HG02588 (cell line): ENCODE results near the gene LANCL3.
"Not testable (repeated sequence)": the region's sequence is repeated elsewhere in the genome, so short reads cannot be mapped to it uniquely, and the experiment has no call there.

Experiments used
- ATAC-seq: cut with Tn5 transposase; IDR thresholded peaks from one replicate; pipeline ENCODE4 v1.9.1; 2021; ENCODE audit warnings: mild to moderate bottlenecking, moderate library complexity; ENCODE audit not compliant: unreplicated experiment

Gene LANCL3

DNA sequence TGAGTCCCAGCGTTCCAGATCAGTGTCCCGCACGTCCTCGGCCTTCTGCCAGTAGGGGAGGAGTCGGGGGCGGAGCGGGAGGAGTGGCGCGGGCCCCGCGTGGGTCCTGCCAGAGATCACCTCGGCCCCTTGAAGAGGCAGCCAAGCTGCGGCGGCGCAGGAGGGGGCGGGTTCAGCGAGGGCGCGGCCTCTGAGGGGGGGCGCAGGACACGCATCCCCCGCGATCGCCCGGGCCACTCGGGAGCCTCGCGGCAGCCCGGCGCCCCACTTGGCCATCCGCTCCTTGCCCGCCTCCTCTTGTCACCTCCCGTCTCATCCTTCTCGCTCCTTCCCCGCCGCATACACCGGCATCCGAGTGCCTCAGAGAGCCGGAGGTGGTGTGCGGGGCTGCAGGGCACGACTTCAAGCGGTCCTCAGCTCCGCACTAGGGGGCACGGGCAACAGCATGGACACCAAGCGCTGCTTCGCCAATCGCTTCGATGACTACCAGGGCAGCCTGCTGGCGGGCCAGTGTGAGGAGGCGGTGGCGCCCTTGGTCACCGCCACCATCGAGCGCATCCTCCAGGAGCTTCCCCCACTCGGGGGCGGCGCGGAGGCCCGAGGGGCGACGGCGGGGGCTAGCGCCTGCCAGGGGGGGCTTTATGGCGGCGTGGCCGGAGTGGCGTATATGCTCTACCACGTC lies at the start of gene LANCL3:
Gene LANCL3, plus strand, starts transcription at position 236 of the 682 bp plus-strand sequence. Its CDS starts 210 bp downstream, at position 446.
- ATAC-seq: not testable (repeated sequence)

- not testable (repeated sequence) for ATAC-seq
Observed at GRCh38 chrX:37523673-37524072, 47.8 kb upstream of the LANCL3 start.

GRCh38 chrX:37541991-37542390 lies 29.5 kb upstream of the LANCL3 start:
- no peak for ATAC-seq

DNA sequence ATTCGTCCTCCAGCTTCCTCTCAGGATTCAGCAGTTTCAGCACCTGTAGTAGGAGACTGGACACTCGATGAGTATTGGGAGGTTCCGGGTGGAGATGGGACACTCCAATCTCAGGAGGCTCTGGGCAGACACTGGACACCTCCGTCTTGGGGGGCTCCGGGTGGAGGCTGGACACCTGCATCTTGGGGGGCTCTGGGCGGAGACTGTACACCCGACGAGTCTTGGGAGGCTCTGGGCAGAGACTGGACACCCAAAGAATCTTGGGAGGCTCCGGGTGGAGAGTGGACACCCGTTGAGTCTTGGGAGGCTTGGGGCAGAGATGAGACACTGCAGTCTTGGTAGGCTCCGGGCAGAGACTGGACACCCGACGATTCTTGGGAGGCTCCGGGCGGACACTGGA lies 28.7 kb upstream of the LANCL3 start:
- no peak for ATAC-seq

- no peak for ATAC-seq
Observed at GRCh38 chrX:37543324-37543723, 28.1 kb upstream of the LANCL3 start.

DNA sequence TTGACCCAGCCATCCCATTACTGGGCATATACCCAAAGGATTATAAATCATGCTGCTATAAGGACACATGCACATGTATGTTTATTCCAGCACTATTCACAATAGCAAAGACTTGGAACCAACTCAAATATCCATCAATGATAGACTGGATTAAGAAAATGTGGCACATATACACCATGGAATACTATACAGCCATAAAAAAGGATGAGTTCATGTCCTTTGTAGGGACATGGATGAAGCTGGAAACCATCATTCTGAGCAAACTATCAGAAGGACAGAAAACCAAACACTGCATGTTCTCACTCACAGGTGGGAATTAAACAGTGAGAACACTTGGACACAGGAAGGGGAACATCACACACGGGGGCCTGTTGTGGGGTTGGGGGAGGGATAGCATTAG lies 26.9 kb upstream of the LANCL3 start:
- ATAC-seq: not testable (repeated sequence)

DNA sequence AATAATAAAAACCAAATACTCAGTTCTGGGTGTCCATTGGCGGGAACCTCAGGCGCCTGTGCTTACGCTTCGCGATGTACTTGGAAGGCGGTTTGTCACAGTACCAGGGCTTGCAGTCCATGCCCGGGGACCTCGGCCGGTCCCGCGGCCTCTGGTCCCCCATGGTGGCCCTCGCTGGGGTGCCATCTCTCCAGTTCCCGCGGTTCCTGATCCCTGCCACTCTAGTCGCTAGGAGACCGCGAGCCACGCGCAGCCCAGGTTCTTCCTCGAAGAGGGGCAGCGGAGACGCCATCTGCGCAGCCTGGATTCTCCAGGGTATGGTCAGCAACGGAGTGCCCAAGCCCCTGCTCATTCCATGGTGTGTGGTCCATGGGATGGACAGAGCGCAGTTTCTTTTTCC lies 26.4 kb upstream of the LANCL3 start:
- ATAC-seq: no peak

DNA sequence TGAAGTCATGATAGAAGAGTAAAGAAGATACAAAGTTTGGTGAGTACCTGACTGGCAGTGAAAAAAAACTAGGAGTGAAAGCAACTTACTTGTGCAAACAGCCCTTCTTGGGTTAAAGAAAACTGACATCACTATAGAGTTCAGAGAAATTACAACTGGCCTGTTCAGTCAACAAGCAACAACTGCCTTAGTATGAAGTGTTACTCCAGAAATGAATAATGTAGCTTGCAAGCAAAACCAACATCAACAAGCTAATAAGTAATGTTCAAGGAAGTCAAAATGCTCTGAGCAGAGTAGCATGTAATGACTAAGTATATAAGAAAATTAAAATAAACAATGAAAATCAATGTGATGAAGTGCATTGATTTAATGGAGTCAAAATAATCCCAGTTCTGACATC lies 21.8 kb upstream of the LANCL3 start:
- ATAC-seq: not testable (repeated sequence)

- ATAC-seq: no peak
Observed at GRCh38 chrX:37553476-37553875, 18.0 kb upstream of the LANCL3 start.

GRCh38 chrX:37565254-37565653 lies 6.2 kb upstream of the LANCL3 start:
- ATAC-seq: not testable (repeated sequence)

DNA sequence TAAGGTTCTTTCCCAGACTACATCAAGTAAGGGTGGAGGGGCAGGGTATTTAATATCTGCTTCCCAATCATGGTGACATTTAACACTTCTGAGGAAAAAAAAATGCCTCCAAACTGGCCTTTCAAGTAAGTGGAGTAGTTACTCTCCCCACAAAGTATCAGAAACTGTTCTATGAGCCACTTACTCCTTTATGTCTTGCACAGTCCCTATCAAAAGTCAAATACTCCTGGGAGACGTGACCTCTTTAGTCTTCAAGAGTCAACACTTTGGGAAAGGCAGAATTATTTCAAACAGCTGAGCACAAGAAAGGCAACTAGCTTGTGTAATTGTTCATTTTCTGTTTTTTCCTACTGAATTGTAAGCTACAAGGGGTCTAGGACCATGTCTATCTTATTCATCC lies 1.1 kb upstream of the LANCL3 start:
- ATAC-seq: not testable (repeated sequence)

- not testable (repeated sequence) for ATAC-seq
Observed at GRCh38 chrX:37572108-37572587, 687 bp downstream of the LANCL3 start.

DNA sequence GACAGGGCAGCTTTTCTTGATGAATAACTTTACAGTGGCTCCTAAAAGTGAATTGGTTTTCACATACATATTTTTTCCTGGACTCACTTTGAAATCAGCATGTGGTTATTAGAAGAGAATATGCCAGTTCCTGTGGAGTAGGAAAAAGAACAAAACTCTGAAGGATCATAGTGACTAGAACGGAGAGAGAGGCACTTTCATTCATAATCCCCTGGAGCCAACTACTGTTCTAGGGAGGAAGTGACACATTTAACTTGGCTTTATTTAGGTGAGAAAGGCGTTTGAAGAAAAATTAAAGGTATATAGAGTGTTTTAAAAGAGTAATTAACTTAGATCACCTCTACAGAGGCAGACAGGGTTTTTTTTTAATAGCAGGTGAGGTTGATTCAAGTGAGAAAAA lies 1.7 kb downstream of the LANCL3 start:
- not testable (repeated sequence) for ATAC-seq

DNA sequence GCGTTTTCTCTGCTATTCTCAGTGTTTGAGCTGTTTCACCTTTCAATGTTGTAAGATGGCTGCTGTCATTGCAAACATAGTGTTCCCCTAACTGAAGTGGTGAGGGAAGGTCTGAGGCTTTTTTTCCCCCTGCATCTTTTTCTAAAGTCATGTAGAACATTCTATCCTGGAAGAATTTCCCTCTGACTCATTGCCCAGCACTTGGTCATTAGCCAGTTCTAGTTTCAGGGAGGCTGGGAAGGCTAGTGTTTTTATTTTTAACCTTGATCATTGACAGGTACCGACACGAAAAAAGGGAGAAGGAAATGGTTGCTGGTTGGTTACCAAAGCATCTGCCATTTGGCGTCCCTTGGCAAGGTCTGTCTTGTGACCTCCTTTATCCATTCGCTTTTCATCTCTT lies 6.6 kb downstream of the LANCL3 start:
- no peak for ATAC-seq

DNA sequence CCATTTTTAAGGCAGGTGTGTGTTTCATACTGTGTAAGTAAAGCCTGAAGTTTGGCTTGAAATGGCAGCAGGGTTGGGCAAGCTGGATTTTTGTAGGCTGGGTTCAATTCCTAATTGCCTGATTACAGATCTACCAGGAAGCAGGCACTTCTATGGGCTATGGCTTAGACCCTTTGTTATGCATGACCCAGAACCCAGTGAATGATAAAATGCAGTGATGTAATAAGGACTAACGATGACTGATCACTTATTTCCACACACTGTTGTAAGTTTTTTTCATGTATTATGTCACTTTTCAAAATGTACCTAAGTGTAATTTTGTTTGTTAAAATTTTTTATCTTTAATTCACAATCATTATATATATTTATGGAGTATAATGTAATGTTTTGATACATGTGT lies 8.6 kb downstream of the LANCL3 start:
- ATAC-seq: no peak

GRCh38 chrX:37587337-37587736 lies 15.9 kb downstream of the LANCL3 start:
- ATAC-seq: not testable (repeated sequence)

DNA sequence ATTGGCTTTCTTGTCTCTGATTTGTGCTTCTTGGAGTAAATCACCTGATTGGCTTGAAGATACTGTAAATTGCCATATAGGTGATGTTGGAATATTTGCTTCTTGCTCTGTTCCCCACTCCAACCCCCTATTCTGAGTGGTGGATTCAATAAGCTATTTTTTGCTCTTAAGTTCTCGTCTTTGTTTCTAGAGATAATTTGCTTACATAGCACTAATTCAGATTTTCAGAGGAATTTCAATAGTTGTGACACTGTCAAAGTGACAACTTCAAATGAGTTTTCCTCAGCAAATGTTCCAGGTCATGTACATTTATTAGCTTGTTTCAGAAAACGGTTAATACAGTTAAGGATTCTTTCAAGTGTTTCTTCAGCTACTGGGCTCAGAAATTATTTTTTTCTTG lies 18.6 kb downstream of the LANCL3 start:
- no peak for ATAC-seq

- ATAC-seq: no peak
Observed at GRCh38 chrX:37594755-37595382, 23.4 kb downstream of the LANCL3 start.

DNA sequence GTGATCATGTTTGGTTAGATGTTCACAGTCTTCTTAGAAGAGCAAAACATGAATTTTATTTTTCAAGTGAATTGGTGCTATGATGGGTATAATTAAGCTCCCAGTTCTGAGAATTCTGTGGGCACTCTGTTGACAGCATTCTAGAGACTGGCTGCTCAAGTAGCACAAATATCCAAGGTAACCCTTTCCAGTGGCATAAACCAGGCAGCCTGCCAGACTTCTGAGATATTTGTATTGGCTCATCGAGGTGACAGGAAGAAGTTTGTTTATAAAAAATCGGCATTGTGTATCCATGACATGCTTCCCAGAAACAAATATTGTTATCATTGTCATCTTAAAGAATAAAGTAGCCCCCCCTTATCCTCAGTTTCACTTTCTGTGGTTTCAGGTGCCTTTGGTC lies 28.3 kb downstream of the LANCL3 start:
- ATAC-seq: no peak

DNA sequence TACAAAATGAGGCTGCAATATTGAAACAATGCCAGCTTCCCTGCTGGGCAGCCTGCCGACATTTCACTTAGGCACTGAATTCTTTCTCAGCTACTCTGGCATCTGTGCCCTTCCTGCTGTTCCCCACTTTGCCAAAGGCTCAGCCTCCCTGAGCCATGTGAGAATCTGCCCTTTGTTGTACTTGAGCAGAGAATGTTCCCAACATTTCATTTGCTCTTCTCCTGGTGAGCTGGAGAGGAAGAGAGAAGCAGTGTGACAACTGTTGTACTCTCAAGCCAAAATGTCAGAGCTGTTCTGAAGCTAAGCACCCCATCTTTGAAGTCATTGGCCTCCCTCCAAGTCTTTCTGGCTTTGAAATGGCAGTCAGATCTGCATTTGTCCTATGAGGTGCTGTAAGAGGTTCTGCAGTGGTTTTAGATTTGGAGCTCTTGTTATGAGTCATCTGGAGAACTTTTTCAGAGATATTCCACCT lies 32.5 kb downstream of the LANCL3 start:
- ATAC-seq: no peak

DNA sequence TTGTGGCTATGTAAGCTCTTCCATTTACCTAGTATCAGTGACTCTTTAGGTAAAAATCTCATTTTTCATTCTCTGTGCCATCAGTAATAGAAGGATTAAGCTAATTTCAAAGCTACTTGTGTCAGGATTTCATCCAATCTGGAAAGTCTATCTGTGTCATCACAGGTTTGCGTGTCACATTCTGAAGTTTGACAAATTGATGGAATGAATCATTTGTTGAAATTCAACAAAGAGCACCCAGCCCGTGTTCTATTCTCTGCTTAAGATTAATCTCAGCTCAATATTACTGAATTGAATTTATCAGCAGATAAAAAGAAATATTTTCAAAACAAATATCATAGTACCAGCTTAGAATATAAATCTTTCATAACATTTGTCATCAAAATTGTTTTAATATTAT lies 35.8 kb downstream of the LANCL3 start:
- ATAC-seq: no peak

DNA sequence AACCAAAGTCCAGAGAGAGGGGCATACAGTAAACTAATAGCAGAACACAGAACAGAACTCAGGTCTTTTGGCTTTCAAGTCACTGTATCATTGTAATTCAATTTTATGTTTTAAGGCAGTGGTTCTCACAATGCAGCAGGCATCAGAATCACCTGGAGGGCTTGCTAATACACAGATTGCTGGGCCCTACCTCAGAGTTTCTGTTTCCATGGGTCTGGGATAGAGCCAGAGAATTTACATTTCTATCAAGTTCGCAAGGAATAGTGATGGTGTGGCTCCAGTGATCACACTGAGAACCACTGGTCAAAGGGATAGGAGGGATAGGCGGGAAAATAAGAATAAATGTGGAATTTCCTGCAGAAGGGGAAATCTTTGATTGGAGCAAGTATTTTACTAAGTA lies 36.7 kb downstream of the LANCL3 start:
- no peak for ATAC-seq
